Stimulated activated CD4-positive, alpha-beta T cell treated with anti-CD3 and anti-CD28 coated beads, Interleukin-1b, Interleukin-23, amount 100 ng/mL, for 4 hours (primary cell): ENCODE data around the gene TMED6.
"Not testable (repeated sequence)": the region's sequence is repeated elsewhere in the genome, so short reads cannot be mapped to it uniquely, and the experiment has no call there.

Experiments used
- DNase-seq, 2 donors: peaks; one replicate each; pipeline ENCODE4 v3.0.0-alpha.2; 2020; ENCODE audit warnings: low read depth in 2 of 2

The TMED6 gene

DNA sequence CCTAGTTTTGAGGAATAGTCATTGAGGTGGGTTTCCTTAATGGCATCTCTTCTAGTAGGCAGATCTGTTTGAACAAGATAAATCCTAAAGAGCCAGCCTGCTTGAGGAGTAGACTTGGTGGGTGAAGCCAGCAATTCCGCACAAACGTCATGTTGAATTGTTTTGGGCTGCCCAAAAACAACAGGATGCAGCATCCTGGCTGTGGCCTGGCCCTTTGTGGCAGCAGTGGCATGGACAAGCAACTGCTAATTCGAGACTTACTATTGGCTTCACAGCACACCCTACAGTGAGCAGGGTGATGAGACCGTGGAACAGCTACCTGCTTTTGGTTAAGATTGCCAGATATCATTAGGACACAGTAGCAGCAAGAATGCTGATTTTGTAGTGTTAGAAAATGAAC, 49.7 kb downstream of the TMED6 start:
- no peak for DNase-seq

- DNase-seq = no peak
Measured at GRCh38 chr16:69301187-69301586, 50.4 kb downstream of the TMED6 start.

DNA sequence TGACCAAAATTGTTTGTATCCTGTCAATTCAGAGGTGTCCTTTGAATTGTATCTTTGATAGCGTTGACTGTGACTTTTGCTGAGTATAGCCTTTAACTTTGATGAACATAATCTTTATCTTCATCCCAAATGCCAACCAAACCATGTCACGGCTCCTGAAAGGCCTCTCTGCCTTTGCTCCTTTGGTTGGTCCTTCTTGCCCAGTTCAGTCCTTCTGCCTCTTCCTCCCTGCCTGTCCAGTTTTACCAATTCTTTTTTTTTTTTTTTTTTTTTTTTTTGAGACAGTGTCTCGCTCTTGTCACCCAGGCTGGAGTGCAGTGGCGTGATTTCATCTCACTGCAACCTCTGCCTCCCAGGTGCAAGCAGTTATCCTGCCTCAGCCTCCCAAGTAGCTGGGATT, 53.3 kb downstream of the TMED6 start:
- no peak for DNase-seq

DNA sequence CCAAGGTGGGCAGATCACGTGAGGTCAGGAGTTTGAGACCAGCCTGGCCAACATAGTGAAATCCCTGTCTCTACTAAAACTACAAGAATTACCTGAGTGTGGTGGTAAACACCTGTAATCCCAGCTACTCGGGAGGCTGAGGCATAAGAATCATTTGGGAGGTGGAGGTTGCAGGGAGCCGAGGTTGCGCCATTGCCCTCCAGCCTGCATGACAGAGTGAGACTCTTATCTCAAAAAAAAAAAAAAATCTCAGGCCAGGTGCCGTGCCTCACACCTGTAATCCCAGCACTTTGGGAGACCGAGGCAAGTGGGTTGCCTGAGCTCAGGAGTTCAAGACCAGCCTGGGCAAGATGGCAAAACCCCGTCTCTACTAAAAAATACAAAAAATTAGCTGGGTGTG, 54.8 kb downstream of the TMED6 start:
- DNase-seq = not testable (repeated sequence)

DNA sequence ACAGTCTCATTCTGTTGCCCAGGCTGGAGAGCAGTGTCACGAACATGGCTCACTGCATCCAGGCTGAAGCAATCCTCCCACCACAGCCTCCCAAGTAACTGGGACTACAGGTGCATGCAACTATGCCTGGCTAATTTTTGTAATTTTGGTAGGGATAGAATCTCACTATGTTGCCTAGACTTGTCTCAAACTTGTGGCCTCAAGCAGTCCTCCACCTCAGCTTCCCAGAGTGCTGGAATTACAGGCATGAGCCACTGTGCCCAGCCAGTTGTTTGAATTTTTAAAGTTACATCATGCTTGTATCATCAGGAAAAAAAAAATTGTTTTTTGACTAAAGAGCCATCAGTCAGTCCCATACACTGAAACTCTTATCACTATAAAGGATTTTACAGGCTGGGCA, 57.5 kb downstream of the TMED6 start:
- DNase-seq = no peak

DNA sequence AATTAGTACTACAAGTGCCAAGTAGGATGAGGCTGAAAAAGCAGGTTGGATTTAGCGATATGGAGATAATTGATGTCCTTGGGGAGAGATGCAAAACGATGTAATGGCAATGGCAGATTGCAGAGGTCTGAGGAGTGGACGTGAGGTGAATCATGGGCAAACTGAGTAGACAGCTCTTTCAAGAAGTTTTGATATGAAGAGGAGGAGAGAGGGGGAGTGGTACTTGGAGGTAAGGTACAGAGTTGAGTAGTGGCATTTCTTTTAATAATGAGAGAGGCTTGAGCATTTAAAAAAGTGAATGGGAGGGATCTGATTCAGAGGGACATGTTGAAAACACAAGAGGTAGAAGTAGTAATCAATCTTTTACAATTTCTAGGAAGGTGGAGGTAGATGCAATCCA, 58.2 kb downstream of the TMED6 start:
- no peak for DNase-seq
